Measurements from ENCODE around the gene SH3TC1. TPM values are rescaled to one million over a fixed set of nuclear protein-coding genes. Genes with fewer than 3 reads are reported as not detected.
A peak's percentile ranks its signal among the peaks of the same experiment; 100 is the strongest.

Gene SH3TC1
- total and polyA plus RNA-seq, 2 of the 13 experiments (the other 11 are each of a cell fraction or from before 2014, with no cell fraction given) = 14.9 to 21.8 TPM

DNA sequence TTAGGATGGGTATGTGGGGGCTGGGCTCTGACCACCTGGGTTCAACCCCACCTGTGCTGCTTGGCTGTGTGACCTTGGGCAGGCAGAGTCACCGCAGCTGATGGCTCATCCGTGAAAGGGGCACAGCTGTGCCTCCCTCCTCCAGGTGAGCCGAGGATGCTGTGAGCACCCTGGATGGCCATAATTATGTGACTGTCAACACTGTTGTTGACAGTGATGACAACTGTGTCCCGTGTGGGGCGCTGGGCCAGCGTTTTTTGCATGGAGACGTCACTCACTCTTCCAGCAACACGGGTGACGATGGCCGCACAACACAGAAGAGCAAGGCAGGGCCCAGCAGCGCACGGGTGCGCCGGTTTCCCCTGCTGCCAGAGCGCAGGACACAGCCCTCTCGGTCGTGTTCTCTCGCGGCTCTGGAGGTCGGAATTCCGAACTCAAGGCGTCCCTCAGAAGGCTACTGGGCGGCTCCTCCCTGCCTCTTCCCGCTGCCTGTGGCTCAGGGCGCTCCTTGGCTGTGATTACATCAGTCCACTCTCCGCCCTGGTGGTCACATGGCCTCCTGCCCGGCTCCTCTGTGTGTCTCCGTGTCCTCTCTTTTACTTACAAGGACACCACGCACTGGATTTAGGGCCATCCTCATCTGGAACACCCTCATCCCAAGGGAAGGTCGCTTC, 1.3 kb downstream of the SH3TC1 start (continued):
- TF ChIP-seq HOXA7 (CRISPR knock-in tag; IDR thresholded peaks at IDR 0.05) (no peak), IKZF4 (CRISPR knock-in tag; IDR thresholded peaks at IDR 0.05; ENCODE audit: borderline replicate concordance, low read depth, not compliant biosample characterization) (no peak), ZNF343 (CRISPR knock-in tag; IDR thresholded peaks at IDR 0.05) (0 out of 2 replicates have a peak, but pooled peaks have one; percentile 39), PTBP1 (IDR thresholded peaks at IDR 0.05; ENCODE audit: low read depth, low read length, poor library complexity, severe bottlenecking) (no peak), TAF1 (CRISPR knock-in tag; IDR thresholded peaks at IDR 0.05) (no peak), PAX8 (CRISPR knock-in tag; IDR thresholded peaks at IDR 0.05; ENCODE audit: borderline replicate concordance) (no peak), ZFY (CRISPR knock-in tag; IDR thresholded peaks at IDR 0.05) (no peak; the same call in 1 of the 2 replicates), PHB2 (IDR thresholded peaks at IDR 0.05; ENCODE audit: partially characterized antibody) (no peak), ZNF652 (CRISPR knock-in tag; IDR thresholded peaks at IDR 0.05; ENCODE audit: borderline replicate concordance, low read depth) (no peak), IRX3 (CRISPR knock-in tag; IDR thresholded peaks at IDR 0.05; ENCODE audit: borderline replicate concordance, low read depth) (no peak), RARA (CRISPR knock-in tag; IDR thresholded peaks at IDR 0.05) (0 out of 2 replicates have a peak, but pooled peaks have one; percentile 3), ZNF468 (CRISPR knock-in tag; IDR thresholded peaks at IDR 0.05) (no peak)
- TF ChIP-seq, protein P1, sequence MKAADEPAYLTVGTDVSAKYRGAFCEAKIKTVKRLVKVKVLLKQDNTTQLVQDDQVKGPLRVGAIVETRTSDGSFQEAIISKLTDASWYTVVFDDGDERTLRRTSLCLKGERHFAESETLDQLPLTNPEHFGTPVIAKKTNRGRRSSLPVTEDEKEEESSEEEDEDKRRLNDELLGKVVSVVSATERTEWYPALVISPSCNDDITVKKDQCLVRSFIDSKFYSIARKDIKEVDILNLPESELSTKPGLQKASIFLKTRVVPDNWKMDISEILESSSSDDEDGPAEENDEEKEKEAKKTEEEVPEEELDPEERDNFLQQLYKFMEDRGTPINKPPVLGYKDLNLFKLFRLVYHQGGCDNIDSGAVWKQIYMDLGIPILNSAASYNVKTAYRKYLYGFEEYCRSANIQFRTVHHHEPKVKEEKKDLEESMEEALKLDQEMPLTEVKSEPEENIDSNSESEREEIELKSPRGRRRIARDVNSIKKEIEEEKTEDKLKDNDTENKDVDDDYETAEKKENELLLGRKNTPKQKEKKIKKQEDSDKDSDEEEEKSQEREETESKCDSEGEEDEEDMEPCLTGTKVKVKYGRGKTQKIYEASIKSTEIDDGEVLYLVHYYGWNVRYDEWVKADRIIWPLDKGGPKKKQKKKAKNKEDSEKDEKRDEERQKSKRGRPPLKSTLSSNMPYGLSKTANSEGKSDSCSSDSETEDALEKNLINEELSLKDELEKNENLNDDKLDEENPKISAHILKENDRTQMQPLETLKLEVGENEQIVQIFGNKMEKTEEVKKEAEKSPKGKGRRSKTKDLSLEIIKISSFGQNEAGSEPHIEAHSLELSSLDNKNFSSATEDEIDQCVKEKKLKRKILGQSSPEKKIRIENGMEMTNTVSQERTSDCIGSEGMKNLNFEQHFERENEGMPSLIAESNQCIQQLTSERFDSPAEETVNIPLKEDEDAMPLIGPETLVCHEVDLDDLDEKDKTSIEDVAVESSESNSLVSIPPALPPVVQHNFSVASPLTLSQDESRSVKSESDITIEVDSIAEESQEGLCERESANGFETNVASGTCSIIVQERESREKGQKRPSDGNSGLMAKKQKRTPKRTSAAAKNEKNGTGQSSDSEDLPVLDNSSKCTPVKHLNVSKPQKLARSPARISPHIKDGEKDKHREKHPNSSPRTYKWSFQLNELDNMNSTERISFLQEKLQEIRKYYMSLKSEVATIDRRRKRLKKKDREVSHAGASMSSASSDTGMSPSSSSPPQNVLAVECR (CRISPR knock-in tag; IDR thresholded peaks at IDR 0.05; ENCODE audit: borderline replicate concordance) = no peak
- TF ChIP-seq, protein P2, sequence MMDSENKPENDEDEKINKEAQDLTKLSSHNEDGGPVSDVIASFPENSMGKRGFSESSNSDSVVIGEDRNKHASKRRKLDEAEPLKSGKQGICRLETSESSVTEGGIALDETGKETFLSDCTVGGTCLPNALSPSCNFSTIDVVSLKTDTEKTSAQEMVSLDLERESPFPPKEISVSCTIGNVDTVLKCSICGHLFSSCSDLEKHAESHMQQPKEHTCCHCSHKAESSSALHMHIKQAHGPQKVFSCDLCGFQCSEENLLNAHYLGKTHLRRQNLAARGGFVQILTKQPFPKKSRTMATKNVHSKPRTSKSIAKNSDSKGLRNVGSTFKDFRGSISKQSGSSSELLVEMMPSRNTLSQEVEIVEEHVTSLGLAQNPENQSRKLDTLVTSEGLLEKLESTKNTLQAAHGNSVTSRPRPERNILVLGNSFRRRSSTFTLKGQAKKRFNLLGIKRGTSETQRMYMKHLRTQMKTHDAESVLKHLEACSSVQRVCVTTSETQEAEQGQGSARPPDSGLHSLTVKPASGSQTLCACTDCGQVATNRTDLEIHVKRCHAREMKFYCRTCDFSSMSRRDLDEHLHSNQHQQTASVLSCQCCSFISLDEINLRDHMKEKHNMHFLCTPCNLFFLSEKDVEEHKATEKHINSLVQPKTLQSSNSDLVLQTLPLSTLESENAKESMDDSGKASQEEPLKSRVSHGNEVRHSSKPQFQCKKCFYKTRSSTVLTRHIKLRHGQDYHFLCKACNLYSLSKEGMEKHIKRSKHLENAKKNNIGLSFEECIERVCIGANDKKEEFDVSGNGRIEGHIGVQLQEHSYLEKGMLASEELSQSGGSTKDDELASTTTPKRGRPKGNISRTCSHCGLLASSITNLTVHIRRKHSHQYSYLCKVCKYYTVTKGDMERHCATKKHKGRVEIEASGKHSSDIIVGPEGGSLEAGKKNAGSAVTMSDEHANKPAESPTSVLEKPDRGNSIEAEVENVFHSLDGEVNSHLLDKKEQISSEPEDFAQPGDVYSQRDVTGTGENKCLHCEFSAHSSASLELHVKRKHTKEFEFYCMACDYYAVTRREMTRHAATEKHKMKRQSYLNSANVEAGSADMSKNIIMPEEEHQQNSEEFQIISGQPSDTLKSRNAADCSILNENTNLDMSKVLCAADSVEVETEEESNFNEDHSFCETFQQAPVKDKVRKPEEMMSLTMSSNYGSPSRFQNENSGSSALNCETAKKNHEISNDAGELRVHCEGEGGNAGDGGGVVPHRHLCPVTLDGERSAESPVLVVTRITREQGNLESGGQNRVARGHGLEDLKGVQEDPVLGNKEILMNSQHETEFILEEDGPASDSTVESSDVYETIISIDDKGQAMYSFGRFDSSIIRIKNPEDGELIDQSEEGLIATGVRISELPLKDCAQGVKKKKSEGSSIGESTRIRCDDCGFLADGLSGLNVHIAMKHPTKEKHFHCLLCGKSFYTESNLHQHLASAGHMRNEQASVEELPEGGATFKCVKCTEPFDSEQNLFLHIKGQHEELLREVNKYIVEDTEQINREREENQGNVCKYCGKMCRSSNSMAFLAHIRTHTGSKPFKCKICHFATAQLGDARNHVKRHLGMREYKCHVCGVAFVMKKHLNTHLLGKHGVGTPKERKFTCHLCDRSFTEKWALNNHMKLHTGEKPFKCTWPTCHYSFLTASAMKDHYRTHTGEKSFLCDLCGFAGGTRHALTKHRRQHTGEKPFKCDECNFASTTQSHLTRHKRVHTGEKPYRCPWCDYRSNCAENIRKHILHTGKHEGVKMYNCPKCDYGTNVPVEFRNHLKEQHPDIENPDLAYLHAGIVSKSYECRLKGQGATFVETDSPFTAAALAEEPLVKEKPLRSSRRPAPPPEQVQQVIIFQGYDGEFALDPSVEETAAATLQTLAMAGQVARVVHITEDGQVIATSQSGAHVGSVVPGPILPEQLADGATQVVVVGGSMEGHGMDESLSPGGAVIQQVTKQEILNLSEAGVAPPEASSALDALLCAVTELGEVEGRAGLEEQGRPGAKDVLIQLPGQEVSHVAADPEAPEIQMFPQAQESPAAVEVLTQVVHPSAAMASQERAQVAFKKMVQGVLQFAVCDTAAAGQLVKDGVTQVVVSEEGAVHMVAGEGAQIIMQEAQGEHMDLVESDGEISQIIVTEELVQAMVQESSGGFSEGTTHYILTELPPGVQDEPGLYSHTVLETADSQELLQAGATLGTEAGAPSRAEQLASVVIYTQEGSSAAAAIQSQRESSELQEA (CRISPR knock-in tag; IDR thresholded peaks at IDR 0.05; ENCODE audit: not compliant biosample characterization) = no peak
- TF ChIP-seq, protein P3, sequence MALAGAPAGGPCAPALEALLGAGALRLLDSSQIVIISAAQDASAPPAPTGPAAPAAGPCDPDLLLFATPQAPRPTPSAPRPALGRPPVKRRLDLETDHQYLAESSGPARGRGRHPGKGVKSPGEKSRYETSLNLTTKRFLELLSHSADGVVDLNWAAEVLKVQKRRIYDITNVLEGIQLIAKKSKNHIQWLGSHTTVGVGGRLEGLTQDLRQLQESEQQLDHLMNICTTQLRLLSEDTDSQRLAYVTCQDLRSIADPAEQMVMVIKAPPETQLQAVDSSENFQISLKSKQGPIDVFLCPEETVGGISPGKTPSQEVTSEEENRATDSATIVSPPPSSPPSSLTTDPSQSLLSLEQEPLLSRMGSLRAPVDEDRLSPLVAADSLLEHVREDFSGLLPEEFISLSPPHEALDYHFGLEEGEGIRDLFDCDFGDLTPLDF (CRISPR knock-in tag; IDR thresholded peaks at IDR 0.05) = no peak

All from HepG2 (cell line).